Nephron progenitor cell (in vitro differentiated cells): ENCODE results near the gene NEMF.

Source experiments
- DNase-seq: peaks from one replicate; pipeline ENCODE4 v3.0.0; 2021
- H3K27ac Mint-ChIP-seq: 2 replicates; pipeline ENCODE4 v1.8.0; 2021; ENCODE audit warnings: mild to moderate bottlenecking, moderate library complexity, mixed read lengths
- H3K27me3 Mint-ChIP-seq: 2 replicates; pipeline ENCODE4 v1.8.0; 2021; ENCODE audit warnings: mild to moderate bottlenecking, low read depth, mixed read lengths; ENCODE audit not compliant: poor library complexity
- H3K36me3 Mint-ChIP-seq: 2 replicates; pipeline ENCODE4 v1.8.0; 2021; ENCODE audit warnings: low read depth, mixed read lengths
- H3K4me1 Mint-ChIP-seq: 2 replicates; pipeline ENCODE4 v1.8.0; 2021; ENCODE audit warnings: mixed read lengths
- H3K4me3 Mint-ChIP-seq: 2 replicates; pipeline ENCODE4 v1.8.0; 2021; ENCODE audit warnings: mild to moderate bottlenecking, moderate library complexity, mixed read lengths
- H3K9me3 Mint-ChIP-seq: 2 replicates; pipeline ENCODE4 v1.8.0; 2021; ENCODE audit warnings: mild to moderate bottlenecking, moderate library complexity, mixed read lengths
- TF ChIP-seq, protein P1 (sequence below): fragments of 200-600 bp; sonication (generic); IDR thresholded peaks from 2 replicates; pipeline ENCODE4 v1.5.0; 2021; ENCODE audit warnings: antibody characterized with exemption

The NEMF gene

GRCh38 chr14:49886523-49886922 lies 33.9 kb upstream of the NEMF start:
- Mint-ChIP-seq H3K27me3 (peaks cover 26% of the 10 kb centered on the region), H3K27ac (no peak overlapping the region), H3K9me3 (peaks cover 5% of the 10 kb centered on the region), H3K4me1 (peaks cover 1% of the 10 kb centered on the region), H3K4me3 (no peak overlapping the region), H3K36me3 (no peaks in the 10 kb centered on the region)
- TF ChIP-seq, protein P1, sequence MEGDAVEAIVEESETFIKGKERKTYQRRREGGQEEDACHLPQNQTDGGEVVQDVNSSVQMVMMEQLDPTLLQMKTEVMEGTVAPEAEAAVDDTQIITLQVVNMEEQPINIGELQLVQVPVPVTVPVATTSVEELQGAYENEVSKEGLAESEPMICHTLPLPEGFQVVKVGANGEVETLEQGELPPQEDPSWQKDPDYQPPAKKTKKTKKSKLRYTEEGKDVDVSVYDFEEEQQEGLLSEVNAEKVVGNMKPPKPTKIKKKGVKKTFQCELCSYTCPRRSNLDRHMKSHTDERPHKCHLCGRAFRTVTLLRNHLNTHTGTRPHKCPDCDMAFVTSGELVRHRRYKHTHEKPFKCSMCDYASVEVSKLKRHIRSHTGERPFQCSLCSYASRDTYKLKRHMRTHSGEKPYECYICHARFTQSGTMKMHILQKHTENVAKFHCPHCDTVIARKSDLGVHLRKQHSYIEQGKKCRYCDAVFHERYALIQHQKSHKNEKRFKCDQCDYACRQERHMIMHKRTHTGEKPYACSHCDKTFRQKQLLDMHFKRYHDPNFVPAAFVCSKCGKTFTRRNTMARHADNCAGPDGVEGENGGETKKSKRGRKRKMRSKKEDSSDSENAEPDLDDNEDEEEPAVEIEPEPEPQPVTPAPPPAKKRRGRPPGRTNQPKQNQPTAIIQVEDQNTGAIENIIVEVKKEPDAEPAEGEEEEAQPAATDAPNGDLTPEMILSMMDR: no peak
- DNase-seq: no peak

DNA sequence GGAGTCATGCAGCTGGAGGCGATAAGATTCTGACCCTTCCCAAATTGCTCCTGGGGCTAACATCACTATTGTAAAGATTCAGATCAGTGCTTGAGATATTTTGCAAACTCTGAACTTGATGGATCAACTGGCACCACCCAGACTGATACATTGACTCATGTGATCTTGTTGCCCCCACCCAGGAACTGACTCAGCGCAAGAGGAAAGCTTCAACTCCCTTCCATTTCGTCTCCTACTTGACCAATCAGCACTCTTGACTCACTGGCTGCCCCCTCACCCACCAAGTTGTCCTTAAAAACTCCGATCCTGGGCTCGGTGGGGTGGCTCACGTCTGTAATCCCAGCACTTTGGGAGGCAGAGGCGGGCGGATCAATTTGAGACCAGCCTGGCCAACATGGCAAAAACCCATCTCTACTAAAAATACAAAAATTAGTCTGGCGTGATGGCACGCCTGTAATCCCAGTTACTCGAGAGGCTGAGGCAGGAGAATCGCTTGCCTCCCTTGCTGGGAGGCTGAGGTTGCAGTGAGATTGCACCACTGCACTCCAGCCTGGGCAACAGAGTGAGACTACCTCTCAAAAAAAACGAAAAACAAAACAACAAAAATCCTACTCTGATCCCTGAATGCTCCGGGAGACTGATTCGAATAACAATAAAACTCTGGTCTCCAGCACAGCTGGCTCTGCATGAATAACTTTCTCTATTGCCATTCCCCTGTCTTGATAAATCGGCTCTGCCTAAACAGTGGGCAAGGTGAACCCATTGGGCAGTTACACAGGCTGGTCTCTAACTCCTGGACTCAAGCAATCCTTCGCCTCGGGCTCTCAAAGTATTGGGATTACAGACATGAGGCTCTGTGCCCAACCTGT lies 30.5 kb upstream of the NEMF start:
- no peak for DNase-seq
- H3K27me3 Mint-ChIP-seq: peaks cover 26% of the 10 kb centered on the region
- H3K9me3 Mint-ChIP-seq: peaks cover 5% of the 10 kb centered on the region
- H3K4me1 Mint-ChIP-seq: peaks cover 21% of the 10 kb centered on the region
- H3K36me3 Mint-ChIP-seq: no peaks in the 10 kb centered on the region
- no peak overlapping the region for H3K4me3 Mint-ChIP-seq
- H3K27ac Mint-ChIP-seq: no peak overlapping the region
- TF ChIP-seq, protein P1: no peak

DNA sequence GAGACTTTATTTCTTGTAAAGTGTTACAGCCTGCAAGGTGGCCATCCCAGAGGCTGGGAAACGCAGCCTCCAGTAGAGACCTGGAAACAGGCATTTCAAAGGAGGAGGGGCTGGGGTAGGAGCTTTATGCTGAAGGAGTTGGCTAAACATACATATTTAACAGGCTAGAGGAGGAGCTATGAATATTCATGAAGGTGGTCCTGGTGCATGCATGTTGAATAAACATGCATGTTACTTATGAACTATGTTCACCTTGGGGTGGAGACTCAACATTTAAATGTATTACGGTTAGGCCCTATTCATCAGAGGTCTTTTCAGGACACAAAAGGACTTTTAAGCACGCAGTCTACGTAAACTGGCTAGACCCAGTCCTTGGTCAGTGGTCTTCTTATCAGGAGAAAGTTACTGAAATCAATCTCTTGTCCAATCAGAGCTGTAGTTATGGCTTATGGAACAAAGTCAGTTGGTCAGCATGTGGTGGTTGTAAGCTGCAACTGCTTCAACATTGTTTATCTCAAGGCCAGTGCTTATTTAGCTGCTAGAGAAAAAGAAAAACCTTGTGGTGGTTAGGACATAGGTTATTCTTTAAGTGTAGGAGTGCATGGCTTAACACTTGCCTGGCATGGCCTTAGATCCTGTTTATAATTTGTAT lies 28.9 kb upstream of the NEMF start:
- TF ChIP-seq, protein P1: no peak
- Mint-ChIP-seq H3K4me3 (no peak overlapping the region), H3K27me3 (peaks cover 29% of the 10 kb centered on the region), H3K4me1 (peaks cover 21% of the 10 kb centered on the region), H3K36me3 (no peaks in the 10 kb centered on the region), H3K27ac (no peak overlapping the region), H3K9me3 (peaks cover 5% of the 10 kb centered on the region)
- DNase-seq: no peak

DNA sequence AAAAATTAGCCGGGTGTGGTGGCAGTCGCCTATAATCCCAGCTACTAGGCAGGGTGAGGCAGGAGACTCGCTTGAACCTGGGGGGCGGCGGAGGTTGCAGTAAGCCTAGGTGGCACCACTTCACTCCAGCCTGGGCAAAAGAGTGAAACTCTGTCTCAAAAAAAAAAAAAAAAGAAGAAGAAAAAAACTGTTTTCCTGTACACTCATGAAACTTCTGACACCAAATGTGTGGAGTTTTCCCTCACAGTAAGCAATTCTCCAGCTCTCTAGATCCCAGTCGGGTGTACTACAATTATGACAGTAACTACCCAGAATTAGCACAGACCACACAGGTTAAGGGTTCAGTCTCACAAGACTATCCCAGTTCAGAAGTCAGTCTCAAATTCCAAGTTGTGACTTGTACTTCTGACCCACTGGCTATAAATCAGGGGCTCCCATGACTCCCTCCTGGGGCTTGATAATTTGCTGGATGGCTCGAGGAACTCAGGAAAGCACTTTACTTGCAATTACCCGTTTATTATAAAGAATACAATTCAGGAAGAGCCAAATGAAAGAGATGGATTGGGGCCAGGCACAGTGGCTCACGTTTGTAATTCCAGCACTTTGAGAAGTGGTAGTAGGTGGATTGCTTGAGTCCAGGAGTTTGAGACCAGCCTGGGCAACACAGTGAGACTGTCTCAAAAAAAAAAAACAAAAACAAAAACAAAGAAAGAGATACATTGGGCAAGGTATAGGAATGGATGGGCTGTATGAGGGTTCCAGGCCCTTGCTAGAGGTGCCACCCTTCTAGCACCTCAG lies 27.9 kb upstream of the NEMF start:
- TF ChIP-seq, protein P1: no peak
- Mint-ChIP-seq H3K4me3 (no peak overlapping the region), H3K27ac (peak overlapping the region; percentile 51), H3K9me3 (peaks cover 5% of the 10 kb centered on the region), H3K27me3 (peaks cover 24% of the 10 kb centered on the region), H3K36me3 (no peaks in the 10 kb centered on the region), H3K4me1 (peaks cover 21% of the 10 kb centered on the region)
- DNase-seq: peak; percentile 50

- no peak overlapping the region for H3K27ac Mint-ChIP-seq
- no peak overlapping the region for H3K4me3 Mint-ChIP-seq
- peaks cover 5% of the 10 kb centered on the region for H3K9me3 Mint-ChIP-seq
- TF ChIP-seq, protein P1: peak; percentile 48
- H3K27me3 Mint-ChIP-seq: peaks cover 24% of the 10 kb centered on the region
- peaks cover 21% of the 10 kb centered on the region for H3K4me1 Mint-ChIP-seq
- DNase-seq: peak; percentile 30
- H3K36me3 Mint-ChIP-seq: no peaks in the 10 kb centered on the region
Measured at GRCh38 chr14:49879646-49880204, 27.1 kb upstream of the NEMF start.
